Measurements from ENCODE around the gene TBCCD1.
"Not testable (repeated sequence)": the region's sequence is repeated elsewhere in the genome, so short reads cannot be mapped to it uniquely, and the experiment has no call there.

TBCCD1 gene

DNA sequence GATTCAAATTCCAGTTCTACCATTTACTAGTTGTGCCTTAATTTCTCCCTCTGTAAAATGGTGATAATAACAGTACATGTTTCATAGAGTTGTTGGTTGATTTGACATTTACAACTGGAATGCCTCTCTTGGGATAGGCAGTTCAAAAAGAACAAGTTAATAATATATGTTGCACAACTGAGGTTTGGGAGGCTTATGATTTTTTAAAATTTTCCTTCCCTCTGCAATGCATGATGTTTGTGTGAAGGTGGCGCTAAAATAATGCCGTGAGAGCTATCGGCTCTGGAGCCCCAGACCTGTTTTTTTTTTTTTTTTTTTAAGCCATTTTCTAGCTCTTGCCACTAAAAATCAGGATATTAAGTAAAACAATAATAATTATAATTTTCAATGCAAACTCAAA is 22.0 kb upstream of the TBCCD1 start:
- TF ChIP-seq, protein P1, sequence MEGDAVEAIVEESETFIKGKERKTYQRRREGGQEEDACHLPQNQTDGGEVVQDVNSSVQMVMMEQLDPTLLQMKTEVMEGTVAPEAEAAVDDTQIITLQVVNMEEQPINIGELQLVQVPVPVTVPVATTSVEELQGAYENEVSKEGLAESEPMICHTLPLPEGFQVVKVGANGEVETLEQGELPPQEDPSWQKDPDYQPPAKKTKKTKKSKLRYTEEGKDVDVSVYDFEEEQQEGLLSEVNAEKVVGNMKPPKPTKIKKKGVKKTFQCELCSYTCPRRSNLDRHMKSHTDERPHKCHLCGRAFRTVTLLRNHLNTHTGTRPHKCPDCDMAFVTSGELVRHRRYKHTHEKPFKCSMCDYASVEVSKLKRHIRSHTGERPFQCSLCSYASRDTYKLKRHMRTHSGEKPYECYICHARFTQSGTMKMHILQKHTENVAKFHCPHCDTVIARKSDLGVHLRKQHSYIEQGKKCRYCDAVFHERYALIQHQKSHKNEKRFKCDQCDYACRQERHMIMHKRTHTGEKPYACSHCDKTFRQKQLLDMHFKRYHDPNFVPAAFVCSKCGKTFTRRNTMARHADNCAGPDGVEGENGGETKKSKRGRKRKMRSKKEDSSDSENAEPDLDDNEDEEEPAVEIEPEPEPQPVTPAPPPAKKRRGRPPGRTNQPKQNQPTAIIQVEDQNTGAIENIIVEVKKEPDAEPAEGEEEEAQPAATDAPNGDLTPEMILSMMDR (IDR thresholded peaks at IDR 0.05; ENCODE audit: insufficient read depth, low read depth, low read length, missing control alignments) = peak; percentile 44
- DNase-seq (ENCODE audit: low read depth) = peak; percentile 70
- H3K4me3 ChIP-seq (ENCODE audit: low read length) = no peak overlapping the region

DNA sequence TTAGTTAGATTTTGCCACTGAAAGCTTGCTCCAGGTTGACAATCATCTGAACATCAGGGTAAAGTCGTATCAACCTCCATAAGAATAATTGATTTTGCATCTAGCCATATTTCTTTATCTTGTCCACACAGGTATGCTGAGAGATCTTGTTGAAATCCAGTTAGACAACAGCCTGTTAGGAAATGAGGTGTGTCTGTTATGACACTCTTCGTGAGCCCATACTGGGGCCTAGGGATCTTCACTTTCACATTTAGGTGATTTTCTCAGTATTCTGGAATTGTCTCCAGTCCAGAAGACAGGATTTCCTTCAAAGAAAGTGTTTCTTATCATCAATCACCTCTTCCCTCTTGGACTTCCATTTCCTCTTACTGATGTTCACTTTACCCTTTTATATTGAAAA is 21.5 kb upstream of the TBCCD1 start:
- TF ChIP-seq, protein P1 (IDR thresholded peaks at IDR 0.05; ENCODE audit: insufficient read depth, low read depth, low read length, missing control alignments) = no peak

DNA sequence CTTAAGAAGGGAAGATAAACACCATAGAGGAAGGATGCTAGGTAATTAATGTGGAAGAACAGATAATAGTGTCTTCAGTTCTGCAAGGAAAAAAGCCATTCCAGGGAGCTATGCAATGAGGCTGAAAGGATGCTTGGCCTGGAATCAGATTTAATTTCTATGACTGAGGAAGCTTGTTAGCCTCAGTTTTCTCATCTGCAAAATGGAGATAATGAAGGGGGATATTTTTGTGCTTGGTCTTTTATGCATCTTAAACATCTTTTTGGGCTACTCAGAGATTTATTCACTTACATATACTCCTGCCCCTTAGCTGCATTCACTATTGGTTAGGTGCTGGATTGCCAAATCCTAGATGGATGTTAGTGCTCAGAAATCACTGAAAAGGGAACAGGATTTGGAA is 20.0 kb upstream of the TBCCD1 start:
- no peak overlapping the region for H3K4me3 ChIP-seq (ENCODE audit: low read length)
- TF ChIP-seq, protein P1 (IDR thresholded peaks at IDR 0.05; ENCODE audit: insufficient read depth, low read depth, low read length, missing control alignments) = no peak

More for the DNA sequence above, 21.5 kb upstream of the TBCCD1 start:
- DNase-seq (ENCODE audit: low read depth) = peak; percentile 90
- no peak overlapping the region for H3K4me3 ChIP-seq (ENCODE audit: low read length)

DNA sequence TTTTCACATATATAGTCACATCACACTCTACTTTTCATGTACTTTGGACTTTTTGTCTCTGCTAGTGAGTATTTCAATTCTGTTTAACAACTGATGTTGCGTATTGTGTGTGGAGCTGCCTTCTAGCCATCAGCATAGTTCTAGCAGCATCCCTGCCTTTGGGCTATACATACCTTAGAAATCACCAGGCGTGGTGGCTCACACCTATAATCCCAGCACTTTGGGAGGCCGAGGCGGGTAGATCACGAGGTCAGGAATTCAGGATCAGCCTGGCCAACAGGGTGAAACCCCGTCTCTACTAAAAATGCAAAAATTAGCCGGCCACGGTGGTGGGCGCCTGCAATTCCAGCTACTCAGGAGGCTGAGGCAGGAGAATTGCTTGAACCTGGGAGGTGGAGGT is 19.1 kb upstream of the TBCCD1 start:
- not testable (repeated sequence) for H3K4me3 ChIP-seq (ENCODE audit: low read length); DNase-seq (ENCODE audit: low read depth)

More for the DNA sequence above, 20.0 kb upstream of the TBCCD1 start:
- no peak for DNase-seq (ENCODE audit: low read depth)

- no peak overlapping the region for H3K4me3 ChIP-seq (ENCODE audit: low read length)
- TF ChIP-seq, protein P1 (IDR thresholded peaks at IDR 0.05; ENCODE audit: insufficient read depth, low read depth, low read length, missing control alignments) = no peak
- DNase-seq (ENCODE audit: low read depth) = peak; percentile 63
Observed at GRCh38 chr3:186583831-186584230, 16.7 kb upstream of the TBCCD1 start.

- TF ChIP-seq, protein P1 (IDR thresholded peaks at IDR 0.05; ENCODE audit: insufficient read depth, low read depth, low read length, missing control alignments) = no peak
- DNase-seq (ENCODE audit: low read depth) = no peak
- H3K4me3 ChIP-seq (ENCODE audit: low read length) = no peak overlapping the region
Observed at GRCh38 chr3:186582541-186582940, 15.4 kb upstream of the TBCCD1 start.

- DNase-seq (ENCODE audit: low read depth) = no peak
- no peak overlapping the region for H3K4me3 ChIP-seq (ENCODE audit: low read length)
- TF ChIP-seq, protein P1 (IDR thresholded peaks at IDR 0.05; ENCODE audit: insufficient read depth, low read depth, low read length, missing control alignments) = no peak
Observed at GRCh38 chr3:186580785-186581184, 13.6 kb upstream of the TBCCD1 start.

Data from epithelial cell of esophagus (primary cell).